ENCODE results near the gene SPAG16.

GRCh38 chr2:213914510-213914909, 630.2 kb downstream of the SPAG16 start:
- no peak for TF ChIP-seq CTCF (IDR thresholded peaks at IDR 0.05)
- TF ChIP-seq POLR2AphosphoS5 (IDR thresholded peaks at IDR 0.05): no peak

Measured in prostate gland (tissue), 2 donors.